C4-2B (cell line): ENCODE results near the gene USF1.

Experiments used
- H3K27ac ChIP-seq: fragments of 450-650 bp; 2 replicates; pipeline ENCODE4 v1.5.1; 2017
- CTCF ChIP-seq: fragments of 450-650 bp; conservative IDR thresholded peaks from 2 replicates; pipeline ENCODE4 v1.5.1; 2017; ENCODE audit warnings: mild to moderate bottlenecking
- ZFX ChIP-seq: fragments of 450-650 bp; IDR thresholded peaks from 2 replicates; pipeline ENCODE4 v1.6.1; 2017

Gene USF1

GRCh38 chr1:161089938-161090337 lies 44.2 kb upstream of the USF1 start:
- no peak for TF ChIP-seq ZFX
- TF ChIP-seq CTCF, result no peak
- H3K27ac ChIP-seq, result peak overlapping the region; percentile 66

GRCh38 chr1:161089251-161089924 lies 43.6 kb upstream of the USF1 start, which contains the start of gene NECTIN4:
TSS of gene NECTIN4 (minus strand) at chr1:161089558. CDS start at chr1:161089296, 262 bp downstream.
- no peak for TF ChIP-seq CTCF
- TF ChIP-seq ZFX, result no peak
- peak within 1 kb of the TSS; percentile 66 for H3K27ac ChIP-seq

- TF ChIP-seq CTCF (no peak), ZFX (no peak)
- H3K27ac ChIP-seq, result peak overlapping the region; percentile 66
Observed at GRCh38 chr1:161088587-161089110, 42.9 kb upstream of the USF1 start.

- no peak overlapping the region for H3K27ac ChIP-seq
- no peak for TF ChIP-seq CTCF
- TF ChIP-seq ZFX, result no peak
Observed at GRCh38 chr1:161086457-161086856, 40.7 kb upstream of the USF1 start.

- TF ChIP-seq CTCF (no peak), ZFX (no peak)
- no peak overlapping the region for H3K27ac ChIP-seq
Observed at GRCh38 chr1:161085165-161085564, 39.4 kb upstream of the USF1 start.

- TF ChIP-seq ZFX, result no peak
- TF ChIP-seq CTCF, result no peak
- peak overlapping the region; percentile 51; the same call in 1 of the 2 replicates for H3K27ac ChIP-seq
Observed at GRCh38 chr1:161084597-161084988, 38.8 kb upstream of the USF1 start.

GRCh38 chr1:161083748-161084596 lies 38.2 kb upstream of the USF1 start:
- no peak for TF ChIP-seq ZFX
- H3K27ac ChIP-seq, result peak overlapping the region; percentile 51
